Measurements from ENCODE around the gene CD300LB. TPM values are rescaled to one million over a fixed set of nuclear protein-coding genes. Genes with fewer than 3 reads are reported as not detected.

Gene CD300LB
- total RNA-seq, 2 donors from 2014 or later = not detected

GRCh38 chr17:74497471-74497870, 33.8 kb downstream of the CD300LB start:
- H3K27ac Mint-ChIP-seq = no peak overlapping the region
- TF ChIP-seq CTCF (conservative IDR thresholded peaks at IDR 0.05) = no peak
- no peaks in the 10 kb centered on the region for H3K9me3 Mint-ChIP-seq
- H3K4me1 Mint-ChIP-seq = no peaks in the 10 kb centered on the region
- H3K4me3 Mint-ChIP-seq = no peak overlapping the region
- Histone ChIP-seq H3K27ac (ENCODE audit: low read depth, low read length) (no peak overlapping the region), H3K9me3 (ENCODE audit: control insufficient read depth, low read length) (no peaks in the 10 kb centered on the region), H3K9ac (ENCODE audit: extremely low read depth, low read length, poor library complexity, severe bottlenecking) (no peak overlapping the region), H3K36me3 (ENCODE audit: control insufficient read depth, insufficient read depth, low read length) (no peaks in the 10 kb centered on the region), H3K4me3 (ENCODE audit: low read length) (no peak overlapping the region), H3K4me1 (ENCODE audit: control insufficient read depth, insufficient read depth, low read length) (no peaks in the 10 kb centered on the region), H3K27me3 (ENCODE audit: control insufficient read depth, insufficient read depth, low read length, poor library complexity, severe bottlenecking) (no peaks in the 10 kb centered on the region)
- no peaks in the 10 kb centered on the region for H3K36me3 Mint-ChIP-seq (ENCODE audit: low read depth)
- peaks cover 6% of the 10 kb centered on the region for H3K27me3 Mint-ChIP-seq (ENCODE audit: insufficient read depth)
- 76 to 82% methylated on average over 2 to 5 of the region's 5 CpGs for WGBS, 2 experiments (ENCODE audit: insufficient coverage in 1 of 2, insufficient read length in 1 of 2)
- no peak for DNase-seq

GRCh38 chr17:74493331-74493833, 37.9 kb downstream of the CD300LB start:
- Histone ChIP-seq H3K27ac (ENCODE audit: low read depth, low read length) (no peak overlapping the region), H3K4me1 (ENCODE audit: control insufficient read depth, insufficient read depth, low read length) (no peaks in the 10 kb centered on the region), H3K9me3 (ENCODE audit: control insufficient read depth, low read length) (no peaks in the 10 kb centered on the region), H3K4me3 (ENCODE audit: low read length) (no peak overlapping the region), H3K9ac (ENCODE audit: extremely low read depth, low read length, poor library complexity, severe bottlenecking) (no peak overlapping the region), H3K36me3 (ENCODE audit: control insufficient read depth, insufficient read depth, low read length) (no peaks in the 10 kb centered on the region), H3K27me3 (ENCODE audit: control insufficient read depth, insufficient read depth, low read length, poor library complexity, severe bottlenecking) (no peaks in the 10 kb centered on the region)
- H3K27ac Mint-ChIP-seq = no peak overlapping the region
- H3K9me3 Mint-ChIP-seq = peaks cover 11% of the 10 kb centered on the region
- H3K4me3 Mint-ChIP-seq = no peak overlapping the region
- peaks cover 12% of the 10 kb centered on the region for H3K27me3 Mint-ChIP-seq (ENCODE audit: insufficient read depth)
- TF ChIP-seq CTCF (conservative IDR thresholded peaks at IDR 0.05) = peak; percentile 95
- no peaks in the 10 kb centered on the region for H3K4me1 Mint-ChIP-seq
- peak; percentile 97 for DNase-seq
- H3K36me3 Mint-ChIP-seq (ENCODE audit: low read depth) = no peaks in the 10 kb centered on the region
- 47 to 59% methylated on average over 9 to 11 of the region's 11 CpGs for WGBS, 2 experiments (ENCODE audit: insufficient coverage in 1 of 2, insufficient read length in 1 of 2)

- Histone ChIP-seq H3K27ac (ENCODE audit: low read depth, low read length) (no peak overlapping the region), H3K9ac (ENCODE audit: extremely low read depth, low read length, poor library complexity, severe bottlenecking) (no peak overlapping the region), H3K9me3 (ENCODE audit: control insufficient read depth, low read length) (no peaks in the 10 kb centered on the region), H3K27me3 (ENCODE audit: control insufficient read depth, insufficient read depth, low read length, poor library complexity, severe bottlenecking) (no peaks in the 10 kb centered on the region), H3K36me3 (ENCODE audit: control insufficient read depth, insufficient read depth, low read length) (no peaks in the 10 kb centered on the region), H3K4me1 (ENCODE audit: control insufficient read depth, insufficient read depth, low read length) (no peaks in the 10 kb centered on the region), H3K4me3 (ENCODE audit: low read length) (no peak overlapping the region)
- Mint-ChIP-seq H3K27me3 (ENCODE audit: insufficient read depth) (peaks cover 17% of the 10 kb centered on the region), H3K9me3 (peaks cover 20% of the 10 kb centered on the region), H3K27ac (no peak overlapping the region), H3K36me3 (ENCODE audit: low read depth) (no peaks in the 10 kb centered on the region), H3K4me1 (no peaks in the 10 kb centered on the region), H3K4me3 (no peak overlapping the region)
- no peak for TF ChIP-seq CTCF (conservative IDR thresholded peaks at IDR 0.05)
- no peak for DNase-seq
- 87 to 92% methylated on average over 5 to 7 of the region's 7 CpGs for WGBS, 2 experiments (ENCODE audit: insufficient coverage in 1 of 2, insufficient read length in 1 of 2)
These were observed 39.6 kb downstream of the CD300LB start for GRCh38 chr17:74491626-74492025.

Data from endodermal cell (in vitro differentiated cells).